Kidney (tissue), 14 donors: ENCODE results near the gene CCL7. TPM values are rescaled to one million over a fixed set of nuclear protein-coding genes. Genes with fewer than 3 reads are reported as not detected.
A peak's percentile ranks its signal among the peaks of the same experiment; 100 is the strongest.

Experiments used
- DNase-seq, 5 donors: peaks; one replicate each; pipeline ENCODE4 v3.0.0-alpha.2; 2013 to 2020
- FAIRE-seq: peaks from 2 replicates; lab custom pipeline; 2012; peaks lifted over from hg19 to GRCh38; lab: Jason Lieb, UNC
- H3K27ac ChIP-seq, 2 donors: one replicate each; pipeline ENCODE4 v1.7.0; 2013; ENCODE audit warnings: low read depth in 2 of 2, low read length in 2 of 2, inconsistent platforms in 1 of 2
- H3K27me3 ChIP-seq: one replicate; pipeline ENCODE4 v1.7.1; 2013; ENCODE audit warnings: low read length, inconsistent platforms; ENCODE audit not compliant: control insufficient read depth, insufficient read depth
- H3K36me3 ChIP-seq, 3 donors: one replicate each; pipeline versions ENCODE4 v1.7.0 to v1.7.1; 2013; ENCODE audit warnings: low read length in 3 of 3, control low read depth in 1 of 3, inconsistent platforms in 1 of 3; ENCODE audit not compliant: insufficient read depth in 3 of 3, control insufficient read depth in 2 of 3
- H3K4me1 ChIP-seq, 3 donors: one replicate each; pipeline versions ENCODE4 v1.7.0 to v1.7.1; 2013; ENCODE audit warnings: low read length in 3 of 3, inconsistent platforms in 1 of 3, low read depth in 1 of 3; ENCODE audit not compliant: control insufficient read depth in 2 of 3, insufficient read depth in 2 of 3
- H3K4me3 ChIP-seq, 3 donors: one replicate each; pipeline versions ENCODE4 v1.7.0 to v1.8.1; 2013; ENCODE audit warnings: low read length in 3 of 3, control low read depth in 1 of 3, inconsistent platforms in 1 of 3
- H3K9ac ChIP-seq, 3 donors: one replicate each; pipeline versions ENCODE4 v1.7.0 to v1.7.1; 2013; ENCODE audit warnings: low read length in 3 of 3, control low read depth in 1 of 3, inconsistent platforms in 1 of 3
- H3K9me3 ChIP-seq, 3 donors: one replicate each; pipeline versions ENCODE4 v1.7.0 to v1.7.1; 2013; ENCODE audit warnings: low read length in 3 of 3, control low read depth in 1 of 3, inconsistent platforms in 1 of 3; ENCODE audit not compliant: control insufficient read depth in 2 of 3, insufficient read depth in 1 of 3
- intact Hi-C: fragments of 100-400 bp; cut with DNase I; formaldehyde crosslinking; loops from one replicate; pipeline ENCODE4 v1.11.1; 2022
- polyA plus RNA-seq: library from polyadenylated mRNA; stranded (reverse); fragments of 350-450 nt; fragmentation: Illumina TruSeq; extraction: RNeasy Lipid Tissue Mini Kit (QIAGEN cat#74804); gene quantifications from one replicate; pipeline ENCODE4 v1.2.3, GENCODE V29; 2014; ENCODE audit warnings: low read depth, low replicate concordance; ENCODE audit not compliant: insufficient read depth
- total RNA-seq: library from RNA; stranded (reverse); fragmentation: NEBNext Ultra II Directional; extraction: Animal tissue kit (Norgen Biotek cat#: 25700); gene quantifications from one replicate; pipeline ENCODE4 v1.2.1, GENCODE V29; 2021
- TF ChIP-seq, protein P1 (sequence below): IDR thresholded peaks from 3 replicates; pipeline ENCODE4 v1.5.1; 2012; ENCODE audit warnings: mild to moderate bottlenecking, moderate library complexity, borderline replicate concordance; ENCODE audit not compliant: insufficient read depth; ENCODE audit errors: extremely low read depth
- donor health status: control.
- donor health status: control.
- donor health status: control.
- donor health status: control.
- donor health status: control.
- donor health status: DM: yes; HTN: yes; CAD: no.
- donor health status: Normal renal cell carcinoma (clear cell type).

Gene CCL7
- total and polyA plus RNA-seq, 2 donors from 2014 or later: not detected

DNA sequence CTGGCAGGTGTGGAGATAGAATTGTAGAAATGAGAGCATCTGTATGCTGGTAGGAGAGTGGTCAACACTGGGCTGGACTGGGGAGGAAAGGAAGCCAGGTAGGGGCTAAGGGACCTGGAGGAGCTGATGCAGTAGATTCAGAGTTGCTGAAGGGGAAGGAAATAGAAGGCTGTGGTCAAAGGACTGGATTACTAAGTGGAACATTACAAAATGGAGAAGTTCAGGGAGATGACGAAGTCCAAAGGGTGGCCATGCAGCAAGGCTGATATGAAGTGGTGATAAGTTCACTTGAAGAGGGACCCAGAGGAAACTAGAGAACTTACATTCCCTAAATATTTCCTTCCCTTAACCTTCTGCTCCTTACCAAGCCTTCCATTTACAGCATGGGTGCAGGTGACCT lies 23.6 kb upstream of the CCL7 start:
- DNase-seq (no peak), FAIRE-seq (no peak)
- H3K4me1 ChIP-seq: peaks cover 0 to 19% (median 5%) of the 10 kb centered on the region in 3 donors
- no peaks in the 10 kb centered on the region for H3K9me3 ChIP-seq
- intact Hi-C loops: no loop called here
- H3K27ac ChIP-seq: no peak overlapping the region
- no peaks in the 10 kb centered on the region for H3K36me3 ChIP-seq
- TF ChIP-seq, protein P1, sequence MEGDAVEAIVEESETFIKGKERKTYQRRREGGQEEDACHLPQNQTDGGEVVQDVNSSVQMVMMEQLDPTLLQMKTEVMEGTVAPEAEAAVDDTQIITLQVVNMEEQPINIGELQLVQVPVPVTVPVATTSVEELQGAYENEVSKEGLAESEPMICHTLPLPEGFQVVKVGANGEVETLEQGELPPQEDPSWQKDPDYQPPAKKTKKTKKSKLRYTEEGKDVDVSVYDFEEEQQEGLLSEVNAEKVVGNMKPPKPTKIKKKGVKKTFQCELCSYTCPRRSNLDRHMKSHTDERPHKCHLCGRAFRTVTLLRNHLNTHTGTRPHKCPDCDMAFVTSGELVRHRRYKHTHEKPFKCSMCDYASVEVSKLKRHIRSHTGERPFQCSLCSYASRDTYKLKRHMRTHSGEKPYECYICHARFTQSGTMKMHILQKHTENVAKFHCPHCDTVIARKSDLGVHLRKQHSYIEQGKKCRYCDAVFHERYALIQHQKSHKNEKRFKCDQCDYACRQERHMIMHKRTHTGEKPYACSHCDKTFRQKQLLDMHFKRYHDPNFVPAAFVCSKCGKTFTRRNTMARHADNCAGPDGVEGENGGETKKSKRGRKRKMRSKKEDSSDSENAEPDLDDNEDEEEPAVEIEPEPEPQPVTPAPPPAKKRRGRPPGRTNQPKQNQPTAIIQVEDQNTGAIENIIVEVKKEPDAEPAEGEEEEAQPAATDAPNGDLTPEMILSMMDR: no peak
- H3K4me3 ChIP-seq: no peak overlapping the region
- H3K27me3 ChIP-seq: no peaks in the 10 kb centered on the region
- no peak overlapping the region for H3K9ac ChIP-seq

DNA sequence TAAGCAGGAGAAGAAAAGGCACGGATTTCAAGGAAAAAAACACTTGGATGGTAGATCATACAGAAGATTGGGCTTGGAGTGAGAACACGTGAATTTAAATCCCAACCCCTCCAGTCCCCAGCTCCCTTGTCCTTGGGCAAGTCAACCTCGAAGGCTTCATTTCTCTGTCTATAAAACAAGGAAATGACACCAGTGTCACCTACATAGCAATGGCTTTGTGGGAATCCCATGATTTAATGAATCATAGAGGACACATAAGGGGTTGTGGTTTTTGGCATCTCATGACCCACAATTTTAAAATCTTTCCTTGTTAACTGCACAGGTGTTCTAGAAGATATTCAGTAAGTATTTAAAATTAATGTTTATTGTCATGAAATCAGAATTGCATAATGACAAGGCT lies 23.1 kb upstream of the CCL7 start:
- no peak for DNase-seq
- intact Hi-C loops: no loop called here
- Histone ChIP-seq H3K9ac (no peak overlapping the region), H3K9me3 (no peaks in the 10 kb centered on the region), H3K4me3 (no peak overlapping the region), H3K27me3 (no peaks in the 10 kb centered on the region), H3K27ac (no peak overlapping the region), H3K4me1 (peaks cover 0 to 18% (median 5%) of the 10 kb centered on the region in 3 donors), H3K36me3 (no peaks in the 10 kb centered on the region)
- no peak for FAIRE-seq
- TF ChIP-seq, protein P1: no peak

DNA sequence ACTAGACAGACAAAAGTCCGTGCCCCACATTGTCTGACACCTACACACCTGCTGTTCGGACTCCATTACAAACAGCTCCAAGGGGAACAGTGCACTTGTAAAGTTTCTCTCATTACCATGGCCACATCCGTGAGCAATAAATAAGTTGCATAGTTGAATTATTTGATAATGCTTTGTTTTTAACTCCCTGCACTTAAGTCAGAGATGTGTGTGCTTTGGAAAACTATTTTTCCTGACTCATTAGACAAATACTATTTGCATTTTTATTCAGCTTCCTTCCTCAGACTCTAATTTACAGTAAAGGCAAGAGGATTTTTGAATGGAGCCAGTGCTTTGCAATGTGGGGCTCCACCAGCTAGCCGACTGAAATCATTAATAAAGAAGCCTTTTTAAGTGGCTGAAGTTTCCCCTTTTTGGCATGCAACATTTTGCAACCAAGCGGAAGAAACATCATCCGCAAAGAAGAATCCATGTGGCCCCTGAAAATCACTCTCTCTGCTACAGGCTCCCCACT lies 21.5 kb upstream of the CCL7 start:
- FAIRE-seq: no peak
- H3K36me3 ChIP-seq: no peaks in the 10 kb centered on the region
- intact Hi-C loops: no loop called here
- TF ChIP-seq, protein P1: no peak
- no peak overlapping the region for H3K9ac ChIP-seq
- H3K4me1 ChIP-seq: peaks cover 0 to 20% (median 17%) of the 10 kb centered on the region in 3 donors
- no peaks in the 10 kb centered on the region for H3K27me3 ChIP-seq
- no peak overlapping the region for H3K4me3 ChIP-seq
- H3K9me3 ChIP-seq: no peaks in the 10 kb centered on the region
- no peak overlapping the region for H3K27ac ChIP-seq
- DNase-seq: peak in 1 of 5 donors; percentile 45

DNA sequence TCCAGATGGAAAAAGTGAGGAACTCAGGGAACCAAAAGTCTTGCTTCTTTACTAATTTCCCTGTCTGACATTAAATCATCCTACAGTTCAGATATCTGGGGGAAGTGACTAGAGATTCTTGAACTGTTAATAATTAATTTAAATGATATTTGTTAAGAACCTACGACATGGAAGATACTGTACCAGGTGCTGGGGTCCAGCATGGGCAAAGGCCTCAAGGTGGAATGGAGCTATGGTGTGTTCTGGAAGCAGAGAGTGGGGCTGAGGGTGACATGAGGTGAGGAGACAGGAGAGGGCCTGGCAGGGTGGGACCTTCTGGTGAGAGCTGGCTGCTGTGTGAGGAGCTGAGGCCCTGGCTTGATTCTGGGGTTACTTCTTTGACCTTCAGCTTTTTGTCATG lies 21.0 kb upstream of the CCL7 start:
- Histone ChIP-seq H3K27me3 (no peaks in the 10 kb centered on the region), H3K27ac (peak overlapping the region in 1 of 2 donors; percentile 42), H3K4me1 (peaks cover 0 to 22% (median 21%) of the 10 kb centered on the region in 3 donors), H3K36me3 (no peaks in the 10 kb centered on the region), H3K4me3 (no peak overlapping the region), H3K9ac (no peak overlapping the region), H3K9me3 (no peaks in the 10 kb centered on the region)
- DNase-seq (no peak), FAIRE-seq (no peak)
- TF ChIP-seq, protein P1: no peak
- intact Hi-C loops: no loop called here
